Osteoblast (primary cell): ENCODE measurements around the gene IGFL4. TPM values are rescaled to one million over a fixed set of nuclear protein-coding genes. Genes with fewer than 3 reads are reported as not detected.

Source experiments
- DNase-seq: peaks from one replicate; pipeline ENCODE4 v3.0.0; 2011; ENCODE audit warnings: low spot score, mixed read lengths; ENCODE audit not compliant: insufficient read length; ENCODE audit errors: missing footprints
- H2AFZ ChIP-seq: 2 replicates; pipeline ENCODE4 v1.6.0; 2011; ENCODE audit warnings: mild to moderate bottlenecking, low read length
- H3K27ac ChIP-seq: 2 replicates; pipeline ENCODE4 v1.5.1; 2011; ENCODE audit warnings: mild to moderate bottlenecking, low read depth, low read length, moderate library complexity
- H3K27me3 ChIP-seq: 2 replicates; pipeline ENCODE4 v1.6.0; 2012; ENCODE audit warnings: mild to moderate bottlenecking, control low read depth, inconsistent platforms, low read length, moderate library complexity; ENCODE audit not compliant: insufficient read depth
- H3K36me3 ChIP-seq: 2 replicates; pipeline ENCODE4 v1.5.1; 2011; ENCODE audit warnings: mild to moderate bottlenecking, low read length, control low read depth, moderate library complexity; ENCODE audit not compliant: insufficient read depth
- H3K4me1 ChIP-seq: 2 replicates; pipeline ENCODE4 v1.5.1; 2011; ENCODE audit warnings: mild to moderate bottlenecking, low read length, control low read depth, moderate library complexity; ENCODE audit not compliant: insufficient read depth
- H3K4me2 ChIP-seq: 2 replicates; pipeline ENCODE4 v1.6.0; 2011; ENCODE audit warnings: mild to moderate bottlenecking, low read length; ENCODE audit not compliant: insufficient read depth
- H3K4me3 ChIP-seq: fragments of 200-600 bp; sonication (generic); 3 replicates; pipeline ENCODE4 v1.5.1; 2012; ENCODE audit warnings: mild to moderate bottlenecking, low read length, inconsistent platforms; ENCODE audit not compliant: insufficient read depth
- H3K79me2 ChIP-seq: 2 replicates; pipeline ENCODE4 v1.6.0; 2012; ENCODE audit warnings: mild to moderate bottlenecking, low read length, control low read depth, inconsistent platforms; ENCODE audit not compliant: insufficient read depth
- H3K9me3 ChIP-seq: 2 replicates; pipeline ENCODE4 v1.5.1; 2011; ENCODE audit warnings: low read depth, low read length, control low read depth
- H4K20me1 ChIP-seq: 2 replicates; pipeline ENCODE4 v1.6.0; 2012; ENCODE audit warnings: mild to moderate bottlenecking, low read length, control low read depth; ENCODE audit not compliant: insufficient read depth
- CTCF ChIP-seq: IDR thresholded peaks from 2 replicates; pipeline ENCODE4 v1.5.1; 2011; ENCODE audit warnings: mild to moderate bottlenecking, low read depth, low read length, moderate library complexity; ENCODE audit errors: extremely low read depth
- total RNA-seq: library from RNA; depleted of rRNA; stranded (reverse); fragments of >200 nt; gene quantifications from 2 replicates; pipeline ENCODE4 v1.2.3, GENCODE V29; 2012

The IGFL4 gene
- total RNA-seq, 1 donor, result not detected

- Histone ChIP-seq H2AFZ (no peak overlapping the region), H3K9me3 (no peaks in the 10 kb centered on the region), H3K27me3 (peaks cover 20% of the 10 kb centered on the region), H3K4me3 (no peak overlapping the region), H4K20me1 (no peaks in the 10 kb centered on the region), H3K4me2 (no peak overlapping the region), H3K4me1 (no peaks in the 10 kb centered on the region), H3K36me3 (no peaks in the 10 kb centered on the region), H3K27ac (no peak overlapping the region), H3K79me2 (no peaks in the 10 kb centered on the region)
- TF ChIP-seq CTCF, result no peak
- no peak for DNase-seq
Measured at GRCh38 chr19:46033401-46033800, 7.4 kb downstream of the IGFL4 start.

- no peak for TF ChIP-seq CTCF
- H3K4me2 ChIP-seq, result no peak overlapping the region
Measured at GRCh38 chr19:46032597-46033025, 8.2 kb downstream of the IGFL4 start.

GRCh38 chr19:46031781-46032596 lies 8.8 kb downstream of the IGFL4 start:
- no peak for TF ChIP-seq CTCF
- H3K4me2 ChIP-seq, result no peak overlapping the region
- no peaks in the 10 kb centered on the region for H3K4me1 ChIP-seq
- no peaks in the 10 kb centered on the region for H3K9me3 ChIP-seq
- no peak overlapping the region for H2AFZ ChIP-seq
- no peaks in the 10 kb centered on the region for H3K36me3 ChIP-seq
- no peak overlapping the region for H3K27ac ChIP-seq
- no peaks in the 10 kb centered on the region for H4K20me1 ChIP-seq
- no peak for DNase-seq
- no peaks in the 10 kb centered on the region for H3K79me2 ChIP-seq
- no peak overlapping the region for H3K4me3 ChIP-seq
- peaks cover 15% of the 10 kb centered on the region for H3K27me3 ChIP-seq

More at GRCh38 chr19:46032597-46033025, 8.2 kb downstream of the IGFL4 start:
- Histone ChIP-seq H3K79me2 (no peaks in the 10 kb centered on the region), H3K4me3 (no peak overlapping the region), H3K9me3 (no peaks in the 10 kb centered on the region), H3K27me3 (peaks cover 20% of the 10 kb centered on the region), H3K4me1 (no peaks in the 10 kb centered on the region), H3K36me3 (no peaks in the 10 kb centered on the region), H2AFZ (no peak overlapping the region), H3K27ac (no peak overlapping the region), H4K20me1 (no peaks in the 10 kb centered on the region)
- DNase-seq, result no peak

GRCh38 chr19:46030812-46031550 lies 9.8 kb downstream of the IGFL4 start:
- no peak overlapping the region for H3K4me2 ChIP-seq
- H3K27ac ChIP-seq, result no peak overlapping the region
- no peaks in the 10 kb centered on the region for H3K4me1 ChIP-seq
- TF ChIP-seq CTCF, result no peak
- peaks cover 2% of the 10 kb centered on the region for H4K20me1 ChIP-seq
- no peak overlapping the region for H3K4me3 ChIP-seq
- no peaks in the 10 kb centered on the region for H3K79me2 ChIP-seq
- H3K27me3 ChIP-seq, result peaks cover 11% of the 10 kb centered on the region
- no peak overlapping the region for H2AFZ ChIP-seq
- no peak for DNase-seq
- H3K9me3 ChIP-seq, result no peaks in the 10 kb centered on the region
- no peaks in the 10 kb centered on the region for H3K36me3 ChIP-seq
